ENCODE data around the gene LRRC4C.

DNA sequence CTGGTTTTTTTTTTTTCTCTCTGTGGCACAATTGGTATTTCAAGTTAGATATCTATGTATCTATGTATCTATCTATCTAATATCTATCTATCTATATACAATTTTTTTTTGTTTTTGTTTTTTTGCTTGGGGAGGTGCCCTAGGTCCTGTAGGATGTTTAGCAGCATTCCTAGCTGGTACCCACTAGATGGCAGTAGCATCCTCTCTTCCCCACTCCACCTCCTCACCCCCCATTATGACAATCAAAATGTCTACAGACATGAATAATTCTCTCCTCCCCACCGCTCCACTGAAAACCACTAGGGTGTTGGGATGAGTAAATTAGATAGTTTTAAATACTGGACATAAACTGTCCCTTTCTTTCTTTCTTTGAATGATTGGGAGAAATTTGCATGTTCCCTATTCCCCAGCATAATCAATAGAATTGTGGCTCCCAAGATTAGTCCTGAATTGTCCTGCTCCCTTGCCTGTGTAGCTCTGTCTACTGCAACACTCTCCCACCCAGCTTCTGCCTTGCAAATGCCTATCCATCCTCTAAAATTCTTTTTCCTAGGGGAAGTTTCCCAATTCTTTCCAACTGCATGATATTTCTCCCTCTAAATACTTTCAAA lies 1152.4 kb downstream of the LRRC4C start:
- TF ChIP-seq, protein P1, sequence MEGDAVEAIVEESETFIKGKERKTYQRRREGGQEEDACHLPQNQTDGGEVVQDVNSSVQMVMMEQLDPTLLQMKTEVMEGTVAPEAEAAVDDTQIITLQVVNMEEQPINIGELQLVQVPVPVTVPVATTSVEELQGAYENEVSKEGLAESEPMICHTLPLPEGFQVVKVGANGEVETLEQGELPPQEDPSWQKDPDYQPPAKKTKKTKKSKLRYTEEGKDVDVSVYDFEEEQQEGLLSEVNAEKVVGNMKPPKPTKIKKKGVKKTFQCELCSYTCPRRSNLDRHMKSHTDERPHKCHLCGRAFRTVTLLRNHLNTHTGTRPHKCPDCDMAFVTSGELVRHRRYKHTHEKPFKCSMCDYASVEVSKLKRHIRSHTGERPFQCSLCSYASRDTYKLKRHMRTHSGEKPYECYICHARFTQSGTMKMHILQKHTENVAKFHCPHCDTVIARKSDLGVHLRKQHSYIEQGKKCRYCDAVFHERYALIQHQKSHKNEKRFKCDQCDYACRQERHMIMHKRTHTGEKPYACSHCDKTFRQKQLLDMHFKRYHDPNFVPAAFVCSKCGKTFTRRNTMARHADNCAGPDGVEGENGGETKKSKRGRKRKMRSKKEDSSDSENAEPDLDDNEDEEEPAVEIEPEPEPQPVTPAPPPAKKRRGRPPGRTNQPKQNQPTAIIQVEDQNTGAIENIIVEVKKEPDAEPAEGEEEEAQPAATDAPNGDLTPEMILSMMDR (conservative IDR thresholded peaks at IDR 0.05 in 1 of 2, IDR thresholded peaks at IDR 0.05 in 1 of 2; ENCODE audit: low read depth in 1 of 2, low read length in 2 of 2) = peak; percentile 80 to 96
- TF ChIP-seq EZH2 (IDR thresholded peaks at IDR 0.05; ENCODE audit: low read length, missing control alignments) = no peak

Data from fibroblast of lung (primary cell).